ENCODE results near the gene RTL9.
"Not testable (repeated sequence)": the region's sequence is repeated elsewhere in the genome, so short reads cannot be mapped to it uniquely, and the experiment has no call there.

The RTL9 gene

GRCh38 chrX:110358548-110358947 is at the start of gene RTL9:
Gene RTL9 (plus strand): TSS chrX:110358848. CDS start chrX:110450618, 91,770 bp downstream.
- DNase-seq: no peak

- DNase-seq: no peak
Measured at GRCh38 chrX:110310000-110310790, 48.5 kb upstream of the RTL9 start.

- no peak for DNase-seq
Measured at GRCh38 chrX:110310896-110311295, 47.8 kb upstream of the RTL9 start.

GRCh38 chrX:110311437-110312230 is 47.0 kb upstream of the RTL9 start:
- DNase-seq: no peak

GRCh38 chrX:110315551-110315950 is 43.1 kb upstream of the RTL9 start:
- DNase-seq: no peak

- DNase-seq: no peak
Measured at GRCh38 chrX:110316351-110317060, 42.1 kb upstream of the RTL9 start.

GRCh38 chrX:110317061-110317819 is 41.4 kb upstream of the RTL9 start:
- DNase-seq: no peak

GRCh38 chrX:110317820-110318663 is 40.6 kb upstream of the RTL9 start, which contains the start of gene AMMECR1:
Gene AMMECR1 (minus strand): TSS chrX:110318085. CDS start chrX:110318071, 14 bp downstream.
- DNase-seq: peak; percentile 35

- no peak for DNase-seq
Measured at GRCh38 chrX:110318664-110318968, 40.0 kb upstream of the RTL9 start.

- DNase-seq: no peak
Measured at GRCh38 chrX:110320381-110320987, 38.2 kb upstream of the RTL9 start.

- DNase-seq: no peak
Measured at GRCh38 chrX:110321081-110321480, 37.6 kb upstream of the RTL9 start.

- DNase-seq: no peak
Measured at GRCh38 chrX:110321670-110322069, 37.0 kb upstream of the RTL9 start.

- no peak for DNase-seq
Measured at GRCh38 chrX:110322603-110323002, 36.0 kb upstream of the RTL9 start.

- DNase-seq: no peak
Measured at GRCh38 chrX:110326712-110327111, 31.9 kb upstream of the RTL9 start.

- no peak for DNase-seq
Measured at GRCh38 chrX:110327336-110327735, 31.3 kb upstream of the RTL9 start.

- DNase-seq: not testable (repeated sequence)
Measured at GRCh38 chrX:110328613-110329012, 30.0 kb upstream of the RTL9 start.

GRCh38 chrX:110331444-110332030 is 27.1 kb upstream of the RTL9 start:
- no peak for DNase-seq

- not testable (repeated sequence) for DNase-seq
Measured at GRCh38 chrX:110333458-110333857, 25.2 kb upstream of the RTL9 start.

GRCh38 chrX:110338935-110339334 is 19.7 kb upstream of the RTL9 start:
- DNase-seq: no peak

GRCh38 chrX:110341189-110342035 is 17.2 kb upstream of the RTL9 start:
- DNase-seq: no peak
